IPS-18a (cell line): ENCODE results near the gene ITPKB.

ENCODE experiments used
- H3K27ac ChIP-seq: one replicate; pipeline ENCODE4 v1.5.1; 2013; ENCODE audit warnings: low read length
- H3K27me3 ChIP-seq: one replicate; pipeline ENCODE4 v1.6.1; 2013; ENCODE audit warnings: mild to moderate bottlenecking, low read length; ENCODE audit not compliant: control insufficient read depth, insufficient read depth
- H3K36me3 ChIP-seq: one replicate; pipeline ENCODE4 v1.6.1; 2013; ENCODE audit warnings: low read depth, low read length; ENCODE audit not compliant: control insufficient read depth
- H3K4me1 ChIP-seq: one replicate; pipeline ENCODE4 v1.6.1; 2013; ENCODE audit warnings: low read depth, low read length; ENCODE audit not compliant: control insufficient read depth
- H3K4me3 ChIP-seq: one replicate; pipeline ENCODE4 v1.5.1; 2013; ENCODE audit warnings: low read length
- H3K9ac ChIP-seq: one replicate; pipeline ENCODE4 v1.6.1; 2013; ENCODE audit warnings: mild to moderate bottlenecking, low read length, moderate library complexity
- H3K9me3 ChIP-seq: one replicate; pipeline ENCODE4 v1.6.1; 2013; ENCODE audit warnings: low read depth, low read length; ENCODE audit not compliant: control insufficient read depth

ITPKB gene

DNA sequence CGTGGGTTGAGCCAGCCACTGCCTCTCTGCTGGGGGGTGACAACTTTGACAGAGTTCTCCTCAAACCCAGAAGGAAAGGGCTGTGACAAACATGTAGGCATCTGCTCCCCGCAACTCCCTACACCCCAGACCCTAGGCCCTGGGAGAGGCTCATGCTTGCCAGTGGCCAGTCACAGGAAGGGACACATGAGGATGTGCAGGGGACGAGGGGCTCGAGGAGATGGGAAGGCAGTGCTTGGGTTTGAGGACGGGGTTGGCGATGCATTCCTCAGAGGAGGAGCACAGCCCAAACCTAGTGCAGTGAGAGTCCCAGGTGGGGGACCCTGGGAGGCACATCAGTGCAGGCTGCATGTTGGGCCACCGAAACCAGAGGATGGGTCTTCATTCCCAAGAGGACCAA lies 128.4 kb downstream of the ITPKB start:
- H3K27me3 ChIP-seq, result no peaks in the 10 kb centered on the region
- H3K27ac ChIP-seq, result no peak overlapping the region
- no peaks in the 10 kb centered on the region for H3K9me3 ChIP-seq
- H3K4me3 ChIP-seq, result no peak overlapping the region
- no peaks in the 10 kb centered on the region for H3K36me3 ChIP-seq
- no peak overlapping the region for H3K9ac ChIP-seq
- peaks cover 5% of the 10 kb centered on the region for H3K4me1 ChIP-seq

DNA sequence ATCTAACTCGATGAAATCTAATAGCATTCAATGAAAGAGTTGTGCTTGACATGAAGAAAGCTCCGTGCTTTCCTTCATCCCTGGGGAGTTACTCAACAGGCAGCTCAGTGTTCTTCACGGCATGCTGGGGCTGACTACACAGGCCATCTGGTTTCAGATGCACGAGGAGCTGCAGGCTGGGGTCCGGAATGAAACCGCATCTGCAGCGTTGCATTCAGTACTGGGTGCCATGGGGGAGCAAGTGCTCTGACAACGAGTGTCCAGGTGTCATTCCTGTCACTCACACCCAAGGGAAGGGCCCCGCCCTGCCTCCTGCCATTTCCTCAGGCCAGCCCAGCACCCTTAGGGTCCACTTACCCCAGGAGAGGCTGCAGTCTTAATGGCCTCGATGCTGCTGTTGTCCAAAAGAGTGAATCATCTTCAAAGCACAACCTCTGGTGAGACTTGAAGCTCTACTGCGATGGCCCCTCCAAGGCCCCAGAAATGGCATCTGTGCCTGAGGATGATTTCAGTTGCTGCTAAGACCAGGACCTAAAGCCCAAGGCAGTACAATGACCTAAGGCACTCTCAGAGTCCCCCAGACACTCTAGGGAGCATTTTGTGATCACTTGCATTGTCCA lies 129.1 kb downstream of the ITPKB start:
- Histone ChIP-seq H3K4me3 (no peak overlapping the region), H3K9ac (no peak overlapping the region), H3K9me3 (no peaks in the 10 kb centered on the region), H3K36me3 (no peaks in the 10 kb centered on the region), H3K4me1 (peaks cover 6% of the 10 kb centered on the region), H3K27me3 (no peaks in the 10 kb centered on the region), H3K27ac (no peak overlapping the region)

DNA sequence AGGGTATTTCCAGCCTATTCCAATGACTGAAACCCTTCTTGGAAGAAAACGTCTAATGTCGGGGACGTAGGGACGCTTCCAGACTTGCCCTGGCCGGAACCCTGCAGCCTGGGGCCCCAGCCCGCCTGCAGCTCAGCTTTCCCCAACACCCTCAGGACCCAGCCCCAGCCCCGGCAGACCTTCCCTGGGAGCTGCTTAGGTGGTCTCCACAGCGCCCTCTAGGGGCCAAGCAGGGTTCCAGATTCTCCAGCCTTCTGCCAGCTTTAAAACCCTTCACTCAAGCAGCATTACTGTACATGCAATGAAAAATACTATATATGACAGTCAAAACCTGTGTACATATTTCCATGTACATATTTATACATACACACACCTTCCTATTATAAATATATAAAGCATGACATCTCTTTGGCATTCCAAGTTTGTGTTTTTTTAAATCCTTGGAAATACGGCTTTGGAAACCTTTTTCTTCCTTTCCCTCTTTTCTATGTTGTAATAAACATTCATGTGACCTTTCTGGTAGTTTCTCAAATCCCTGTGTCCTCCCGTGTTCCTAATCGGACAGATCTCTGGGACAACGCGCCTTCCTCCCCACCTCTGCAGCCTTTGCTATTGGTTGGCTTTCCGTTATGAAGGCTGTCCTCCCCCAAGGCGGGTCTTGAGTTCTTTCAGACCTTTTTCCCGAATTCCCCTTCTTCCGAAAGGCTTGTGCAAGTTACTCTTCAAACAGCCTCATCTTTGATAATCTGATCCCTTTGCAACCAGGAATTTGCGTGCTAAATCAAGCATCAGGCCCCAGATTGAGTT lies 130.2 kb downstream of the ITPKB start:
- no peaks in the 10 kb centered on the region for H3K27me3 ChIP-seq
- no peak overlapping the region for H3K9ac ChIP-seq
- H3K36me3 ChIP-seq, result no peaks in the 10 kb centered on the region
- no peaks in the 10 kb centered on the region for H3K9me3 ChIP-seq
- no peak overlapping the region for H3K27ac ChIP-seq
- no peak overlapping the region for H3K4me3 ChIP-seq
- peaks cover 16% of the 10 kb centered on the region for H3K4me1 ChIP-seq

DNA sequence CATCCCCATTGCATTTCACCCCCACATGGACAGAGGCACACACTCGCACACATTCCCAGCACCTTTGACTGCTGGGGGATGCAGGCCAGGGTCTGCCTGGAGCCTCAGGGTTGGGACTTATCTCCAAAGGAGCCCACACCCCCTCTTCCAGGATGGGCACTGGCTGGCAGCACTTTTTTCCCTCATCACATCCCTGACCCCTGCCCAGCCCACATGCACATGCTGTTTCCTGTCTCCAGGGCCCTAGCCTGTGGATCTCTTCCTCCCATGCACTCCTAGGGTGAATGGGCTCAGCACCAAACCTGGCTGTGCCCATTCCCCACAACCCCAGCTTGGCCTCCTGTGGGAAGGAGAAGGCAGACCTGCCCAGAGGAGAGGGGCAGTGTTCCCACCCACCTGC lies 131.3 kb downstream of the ITPKB start:
- peaks cover 16% of the 10 kb centered on the region for H3K4me1 ChIP-seq

DNA sequence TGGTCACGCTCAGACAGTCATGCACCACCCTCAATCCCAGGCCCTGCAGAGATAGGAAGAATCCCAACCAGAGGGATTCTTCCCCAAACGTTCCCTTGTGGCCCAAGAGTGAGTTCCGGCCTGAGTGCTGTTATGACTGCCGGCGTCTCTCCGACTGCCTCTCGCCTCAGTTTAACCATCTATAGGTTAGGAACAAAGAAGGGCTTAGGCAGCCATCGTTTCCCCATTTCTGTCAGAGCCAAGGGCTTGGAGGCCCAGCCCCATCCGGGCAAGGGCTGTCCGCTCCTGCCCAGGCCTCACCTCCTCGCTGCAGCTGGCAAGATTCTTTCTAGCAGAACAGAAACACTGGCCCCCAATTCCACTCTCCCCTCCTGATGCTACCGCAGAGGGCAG lies 131.8 kb downstream of the ITPKB start:
- no peak overlapping the region for H3K4me3 ChIP-seq
- H3K4me1 ChIP-seq, result peaks cover 16% of the 10 kb centered on the region
- no peak overlapping the region for H3K27ac ChIP-seq
- H3K27me3 ChIP-seq, result no peaks in the 10 kb centered on the region
- H3K9me3 ChIP-seq, result no peaks in the 10 kb centered on the region
- no peaks in the 10 kb centered on the region for H3K36me3 ChIP-seq
- H3K9ac ChIP-seq, result no peak overlapping the region

More for the DNA sequence above, 131.3 kb downstream of the ITPKB start:
- no peak overlapping the region for H3K27ac ChIP-seq
- H3K27me3 ChIP-seq, result no peaks in the 10 kb centered on the region
- no peak overlapping the region for H3K9ac ChIP-seq
- H3K36me3 ChIP-seq, result no peaks in the 10 kb centered on the region
- no peak overlapping the region for H3K4me3 ChIP-seq
- no peaks in the 10 kb centered on the region for H3K9me3 ChIP-seq

DNA sequence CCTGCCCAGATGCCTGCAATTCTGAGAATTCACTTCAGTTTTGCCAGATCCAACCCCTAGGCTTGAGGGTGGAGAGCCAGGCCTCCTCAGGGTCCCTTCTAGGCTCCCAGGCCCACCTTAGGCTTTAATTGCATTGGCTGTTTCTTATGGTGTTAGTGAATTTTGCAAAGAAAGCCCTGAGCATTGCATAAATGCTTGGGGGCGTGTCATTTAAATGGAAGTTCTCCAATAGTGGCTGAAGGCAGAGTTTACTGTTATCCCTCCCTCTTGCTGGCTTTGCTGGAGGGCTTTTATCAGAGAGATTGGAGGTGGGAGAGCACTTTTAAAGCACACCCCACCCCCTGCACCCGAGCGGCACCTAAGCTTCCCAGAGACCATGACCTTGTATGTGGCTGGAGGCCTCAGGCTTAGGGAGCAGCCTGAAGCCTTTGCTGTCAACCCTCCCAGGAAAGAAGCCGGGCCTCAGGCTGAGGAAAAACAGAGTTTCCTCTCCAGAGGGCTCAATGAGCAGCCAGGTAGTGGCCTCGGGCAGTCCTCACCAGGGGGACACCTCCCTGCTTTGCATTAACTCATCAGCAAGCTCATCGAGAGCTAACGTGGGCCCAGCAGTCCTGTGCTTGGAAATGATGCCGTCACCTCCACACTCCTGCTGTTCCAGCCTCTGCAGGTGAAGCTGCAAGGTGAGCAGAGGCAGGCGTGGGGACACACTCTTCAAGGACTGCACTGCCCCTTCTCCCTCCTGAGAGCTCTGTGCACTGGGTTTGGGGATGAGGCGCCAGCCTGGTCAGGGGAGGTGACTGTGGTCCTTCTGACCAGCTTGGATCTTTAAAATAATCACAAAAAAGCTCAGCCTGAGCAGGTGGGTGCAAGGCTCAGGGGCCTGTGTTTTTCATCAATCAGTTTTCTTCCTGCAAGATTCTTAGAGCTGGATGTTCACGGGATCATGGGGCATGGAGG lies 132.5 kb downstream of the ITPKB start:
- Histone ChIP-seq H3K9me3 (no peaks in the 10 kb centered on the region), H3K4me3 (no peak overlapping the region), H3K9ac (no peak overlapping the region), H3K27ac (no peak overlapping the region), H3K36me3 (no peaks in the 10 kb centered on the region), H3K4me1 (peaks cover 16% of the 10 kb centered on the region), H3K27me3 (no peaks in the 10 kb centered on the region)

DNA sequence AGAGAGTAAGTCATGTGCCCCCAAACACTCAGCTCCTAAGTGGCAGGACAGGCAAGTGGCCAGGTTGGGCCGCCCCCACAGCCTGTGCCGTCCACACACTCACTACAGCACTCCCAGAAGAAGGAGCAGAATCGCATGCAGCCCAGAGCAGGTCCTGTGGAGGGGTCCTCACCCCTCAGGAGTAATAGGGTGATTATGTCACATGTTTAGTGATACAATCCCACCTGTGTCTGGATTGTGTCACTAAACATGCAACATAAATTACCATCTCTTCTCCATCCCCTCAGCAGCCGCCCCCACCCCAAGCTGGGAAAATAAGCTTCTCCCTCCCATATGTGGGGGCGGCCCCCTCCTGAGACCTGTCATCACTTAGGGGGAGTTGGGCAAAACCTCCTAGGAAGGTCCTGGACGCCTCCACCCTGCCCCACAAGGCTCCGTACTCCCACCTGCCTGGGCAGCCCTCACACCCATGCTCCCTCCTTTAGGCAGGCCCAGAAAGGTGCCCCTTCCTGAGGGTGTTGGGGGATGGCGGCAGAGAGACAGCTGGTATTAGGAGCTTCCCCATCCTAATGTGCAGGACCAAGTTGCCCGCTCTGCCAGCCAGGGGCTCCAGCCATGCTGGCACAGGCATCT lies 133.6 kb downstream of the ITPKB start:
- Histone ChIP-seq H3K4me3 (no peak overlapping the region), H3K9me3 (no peaks in the 10 kb centered on the region), H3K9ac (no peak overlapping the region), H3K36me3 (no peaks in the 10 kb centered on the region), H3K27ac (no peak overlapping the region), H3K27me3 (no peaks in the 10 kb centered on the region), H3K4me1 (peaks cover 16% of the 10 kb centered on the region)

DNA sequence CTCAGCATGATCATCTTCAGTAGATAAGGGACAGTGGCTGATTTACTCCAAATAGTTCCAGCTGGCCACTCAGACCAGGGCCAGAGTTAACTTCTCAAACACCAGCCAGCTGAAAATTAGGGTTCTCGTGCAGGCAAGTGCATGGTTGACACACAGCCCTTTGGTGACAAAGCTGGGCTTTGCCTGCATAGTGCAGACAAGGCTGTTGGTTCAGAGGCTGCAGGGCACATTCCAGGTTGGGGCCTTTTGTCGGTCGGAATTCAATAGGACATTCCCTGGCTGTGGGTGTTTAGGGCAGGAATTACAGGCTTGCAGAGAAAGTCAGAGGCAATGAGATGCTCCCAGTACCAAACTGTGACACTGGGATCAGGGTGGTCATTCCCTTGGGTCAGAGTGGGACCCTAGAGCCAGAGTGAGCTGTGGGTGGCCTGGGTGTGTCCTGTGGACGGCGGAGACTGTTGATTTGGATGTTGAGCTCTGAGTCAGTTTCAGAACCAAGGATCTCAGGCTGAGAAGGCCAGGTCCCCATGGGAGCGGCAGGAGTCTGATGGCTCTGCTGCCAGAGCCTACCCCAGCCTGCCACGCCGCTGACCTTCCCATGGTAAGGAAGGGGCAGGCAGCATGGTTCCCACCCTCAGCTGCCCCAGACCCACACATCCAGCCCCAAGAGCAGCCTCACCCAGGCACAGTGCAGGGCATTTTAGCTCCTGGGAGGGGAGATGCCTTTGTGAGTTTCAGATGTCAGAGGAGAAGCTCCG lies 134.3 kb downstream of the ITPKB start:
- Histone ChIP-seq H3K4me3 (no peak overlapping the region), H3K36me3 (no peaks in the 10 kb centered on the region), H3K9ac (no peak overlapping the region), H3K9me3 (no peaks in the 10 kb centered on the region), H3K4me1 (peaks cover 16% of the 10 kb centered on the region), H3K27me3 (no peaks in the 10 kb centered on the region), H3K27ac (no peak overlapping the region)

DNA sequence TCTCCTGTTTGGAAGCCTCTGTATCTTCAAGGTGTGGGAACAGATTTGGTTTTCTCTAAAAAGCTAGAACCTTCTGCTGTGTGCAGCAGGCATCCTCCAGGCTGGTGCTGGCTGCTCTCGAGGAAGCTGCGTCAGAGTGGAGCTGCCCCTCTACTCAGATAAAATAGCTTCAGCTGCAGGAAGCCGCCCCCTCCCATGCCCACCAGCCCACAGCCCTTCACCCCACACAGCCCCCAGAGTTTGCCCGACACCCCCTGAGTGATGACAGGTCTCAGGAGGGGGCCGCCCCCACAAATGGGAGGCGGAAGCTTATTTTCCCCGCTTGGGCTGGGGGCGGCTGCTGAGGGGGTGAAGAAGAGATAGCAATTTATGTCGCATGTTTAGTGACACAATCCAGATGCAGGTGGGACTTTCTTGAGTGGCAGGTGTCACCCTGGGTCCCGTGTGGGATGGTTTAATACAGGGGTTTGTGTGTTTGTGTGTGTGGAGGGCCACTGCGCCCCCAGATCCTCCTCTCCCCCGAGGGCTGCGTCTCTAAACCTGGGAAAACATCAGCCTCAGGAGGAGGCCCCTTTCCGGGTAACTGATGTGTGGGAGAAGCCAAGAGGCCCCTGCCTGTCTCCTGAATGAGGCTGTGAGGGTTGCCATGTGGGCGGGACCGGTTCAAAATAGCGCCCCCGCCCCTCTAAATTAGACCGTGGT lies 135.1 kb downstream of the ITPKB start:
- Histone ChIP-seq H3K27me3 (no peaks in the 10 kb centered on the region), H3K36me3 (no peaks in the 10 kb centered on the region), H3K27ac (no peak overlapping the region), H3K9me3 (no peaks in the 10 kb centered on the region), H3K9ac (no peak overlapping the region), H3K4me3 (no peak overlapping the region), H3K4me1 (peaks cover 16% of the 10 kb centered on the region)

DNA sequence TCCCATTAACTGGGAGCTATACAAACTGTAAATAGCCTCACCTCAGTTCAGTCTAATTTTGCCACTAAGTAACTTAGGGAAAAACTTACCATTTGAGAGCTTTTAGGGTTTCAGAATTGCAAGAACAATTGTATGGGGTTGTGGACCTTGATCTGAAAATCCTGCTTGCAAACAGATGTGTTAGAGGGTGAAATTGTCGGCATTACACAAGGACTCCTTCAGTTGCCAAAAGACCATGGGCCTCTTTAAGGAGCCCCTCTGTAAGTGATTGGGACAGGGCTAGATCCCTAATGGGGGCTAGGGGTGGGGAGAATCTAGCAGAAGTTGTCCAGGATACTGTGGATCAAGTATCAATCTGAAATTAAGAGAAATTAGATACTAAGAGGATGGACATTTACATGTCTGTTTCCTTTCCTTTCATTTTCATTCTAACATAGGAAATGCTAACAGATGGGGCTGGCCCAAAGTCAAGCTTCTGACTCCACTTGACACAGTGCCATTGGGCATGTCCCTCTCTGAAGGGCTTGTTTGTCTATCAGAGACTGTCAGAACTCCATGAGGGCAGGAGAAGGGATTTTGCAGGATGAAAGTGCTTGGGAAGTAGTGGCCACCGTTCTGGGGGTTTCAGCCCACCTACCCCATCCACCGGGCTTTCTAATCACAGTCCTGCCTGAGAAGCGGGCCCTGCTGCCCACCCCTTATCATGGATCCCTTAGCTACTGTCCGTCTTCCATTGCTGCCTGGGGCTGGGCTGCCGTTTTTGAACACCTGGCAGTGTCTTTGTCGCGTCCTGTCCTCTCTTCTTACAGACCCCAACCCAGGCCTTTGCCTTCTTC lies 135.8 kb downstream of the ITPKB start:
- H3K36me3 ChIP-seq, result no peaks in the 10 kb centered on the region
- H3K9me3 ChIP-seq, result no peaks in the 10 kb centered on the region
- H3K9ac ChIP-seq, result no peak overlapping the region
- no peak overlapping the region for H3K27ac ChIP-seq
- H3K4me1 ChIP-seq, result peaks cover 12% of the 10 kb centered on the region
- H3K4me3 ChIP-seq, result no peak overlapping the region
- no peaks in the 10 kb centered on the region for H3K27me3 ChIP-seq
